ENCODE results near the gene RABGAP1L.
"Not testable (repeated sequence)": the region's sequence is repeated elsewhere in the genome, so short reads cannot be mapped to it uniquely, and the experiment has no call there.

RABGAP1L gene

DNA sequence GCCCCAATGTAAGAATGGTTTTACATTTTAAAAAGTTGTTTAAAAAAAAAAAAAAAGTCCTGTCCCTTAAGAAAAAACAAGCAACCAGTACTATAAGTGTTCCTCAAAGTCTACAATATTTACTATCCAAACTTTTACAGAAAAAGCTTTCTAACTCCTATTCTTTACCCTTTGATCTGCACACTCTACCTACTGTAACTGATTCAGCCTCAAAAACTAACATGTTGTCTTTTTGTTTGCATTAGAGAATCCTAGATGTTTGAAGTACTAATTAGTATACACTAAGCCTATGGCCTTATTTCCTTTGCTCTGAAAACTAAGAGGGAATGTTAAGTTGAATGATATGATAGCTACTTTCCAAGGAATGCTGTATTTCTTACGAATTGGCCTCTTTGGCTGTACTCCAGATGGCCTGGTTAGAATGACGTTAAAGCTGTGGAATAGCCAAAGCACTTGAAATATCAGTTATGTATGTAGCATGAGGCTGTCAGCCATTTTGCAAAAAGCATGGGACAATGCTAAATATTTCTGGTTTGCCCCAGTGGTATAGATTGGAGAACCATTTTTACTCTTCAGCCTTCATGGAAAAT is 523.2 kb downstream of the RABGAP1L start:
- no peak for DNase-seq

DNA sequence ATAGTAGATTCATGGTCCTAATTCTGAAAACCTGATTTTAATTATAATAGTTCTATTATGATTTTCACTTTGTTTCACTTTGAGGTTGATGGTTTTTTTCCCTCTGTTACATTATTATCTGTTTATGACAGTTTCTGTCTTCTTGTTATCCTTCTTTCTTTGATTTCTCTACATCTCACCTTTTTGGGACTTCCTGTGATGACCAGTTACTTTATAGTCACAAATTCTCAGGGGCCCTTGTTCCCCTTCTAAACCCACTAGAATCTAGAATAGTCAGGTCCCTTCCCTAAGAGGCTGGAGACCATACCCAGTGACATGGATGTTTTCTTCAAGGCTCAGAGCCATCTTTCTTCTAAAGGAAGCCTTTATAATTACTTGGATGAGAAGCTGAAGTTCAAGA is 526.9 kb downstream of the RABGAP1L start:
- no peak for DNase-seq

DNA sequence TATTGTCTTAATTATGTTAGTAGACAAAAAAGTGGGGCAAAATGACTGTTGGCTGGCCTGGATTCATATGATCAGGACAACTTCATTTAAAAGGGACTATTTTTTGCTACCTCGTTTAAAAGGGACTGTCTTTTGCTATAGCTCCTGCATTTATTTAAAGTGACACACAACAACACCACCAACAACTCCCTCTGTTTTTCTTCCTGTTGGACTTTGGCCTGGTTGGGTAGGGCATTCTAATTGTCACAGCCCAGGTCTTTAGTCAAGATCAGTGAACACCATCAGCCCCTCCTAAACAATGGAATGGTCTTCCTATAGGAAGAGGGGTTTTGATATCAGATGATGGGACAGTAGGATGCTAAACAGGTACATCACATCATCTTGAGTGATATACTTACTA is 530.2 kb downstream of the RABGAP1L start:
- DNase-seq: no peak

DNA sequence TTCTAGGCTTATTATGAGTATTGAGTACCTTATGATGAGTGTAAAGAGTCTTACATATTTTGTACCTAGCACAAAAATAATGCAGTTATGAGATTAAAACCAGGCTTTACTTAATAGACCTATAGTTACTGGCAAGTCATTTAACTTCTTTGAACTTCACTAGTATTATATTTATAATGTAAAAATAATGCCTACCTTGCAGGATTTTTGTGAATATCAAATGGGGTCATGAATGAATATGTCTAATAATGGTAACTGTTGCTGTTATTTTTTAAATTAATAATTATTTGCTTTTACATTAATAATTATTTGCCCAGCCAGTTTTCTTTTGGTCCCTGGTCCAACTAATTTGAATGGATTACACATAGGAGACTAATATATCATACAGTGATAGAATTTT is 530.9 kb downstream of the RABGAP1L start:
- DNase-seq: no peak

DNA sequence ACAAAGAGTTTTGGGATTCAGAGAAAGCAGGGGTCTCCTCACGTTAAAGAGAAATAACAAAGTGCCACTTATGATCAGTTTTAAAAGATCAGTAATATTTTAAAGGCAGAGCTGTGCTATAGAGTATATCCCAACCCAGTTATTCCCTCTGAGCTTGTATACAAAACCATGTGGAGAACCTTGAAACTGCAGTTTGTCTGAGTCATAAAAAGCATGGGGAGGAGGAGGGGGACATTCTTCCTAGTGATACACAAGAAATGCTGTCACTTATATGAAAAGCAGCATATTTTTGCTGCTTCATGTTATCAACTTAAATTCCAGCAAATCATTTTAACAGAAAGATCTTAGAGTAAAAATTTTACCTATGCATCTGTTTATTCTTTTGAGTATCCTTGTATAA is 533.0 kb downstream of the RABGAP1L start:
- no peak for DNase-seq

DNA sequence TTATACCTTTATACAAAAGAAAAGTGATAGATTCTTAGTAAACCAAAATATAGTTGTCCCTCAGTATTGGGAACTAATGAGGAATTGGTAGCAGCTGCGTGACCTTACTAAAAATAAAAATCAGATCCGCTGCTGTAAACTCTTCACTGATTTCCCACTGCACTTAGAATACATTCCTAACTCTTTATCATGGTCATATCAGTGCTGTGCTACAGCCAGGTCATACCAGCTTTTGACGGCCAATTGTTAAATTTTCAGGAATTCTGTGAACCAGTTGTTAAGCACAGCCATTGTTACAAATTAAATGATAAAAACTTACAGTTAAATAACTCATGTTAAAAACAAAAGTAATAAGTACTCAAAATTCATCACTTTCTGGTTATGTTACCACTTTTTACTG is 533.8 kb downstream of the RABGAP1L start:
- no peak for DNase-seq

DNA sequence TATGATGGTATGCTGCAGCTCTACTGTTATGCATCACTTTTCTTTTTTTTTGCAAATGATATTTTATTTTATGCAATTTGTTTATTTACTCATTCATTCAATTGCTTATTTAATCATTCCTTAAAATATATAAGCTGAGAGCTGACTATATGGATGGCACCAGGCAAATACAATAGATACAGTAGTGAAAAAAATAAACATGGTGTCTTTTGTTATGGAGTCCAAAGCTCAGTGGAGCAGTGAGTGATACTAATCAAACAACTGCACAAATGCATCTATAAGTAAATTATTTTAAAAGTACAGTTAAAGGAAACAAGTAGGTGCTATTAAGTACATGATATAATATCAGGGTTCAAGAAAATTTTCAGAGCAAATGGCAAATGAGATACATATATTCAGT is 534.2 kb downstream of the RABGAP1L start:
- not testable (repeated sequence) for DNase-seq

DNA sequence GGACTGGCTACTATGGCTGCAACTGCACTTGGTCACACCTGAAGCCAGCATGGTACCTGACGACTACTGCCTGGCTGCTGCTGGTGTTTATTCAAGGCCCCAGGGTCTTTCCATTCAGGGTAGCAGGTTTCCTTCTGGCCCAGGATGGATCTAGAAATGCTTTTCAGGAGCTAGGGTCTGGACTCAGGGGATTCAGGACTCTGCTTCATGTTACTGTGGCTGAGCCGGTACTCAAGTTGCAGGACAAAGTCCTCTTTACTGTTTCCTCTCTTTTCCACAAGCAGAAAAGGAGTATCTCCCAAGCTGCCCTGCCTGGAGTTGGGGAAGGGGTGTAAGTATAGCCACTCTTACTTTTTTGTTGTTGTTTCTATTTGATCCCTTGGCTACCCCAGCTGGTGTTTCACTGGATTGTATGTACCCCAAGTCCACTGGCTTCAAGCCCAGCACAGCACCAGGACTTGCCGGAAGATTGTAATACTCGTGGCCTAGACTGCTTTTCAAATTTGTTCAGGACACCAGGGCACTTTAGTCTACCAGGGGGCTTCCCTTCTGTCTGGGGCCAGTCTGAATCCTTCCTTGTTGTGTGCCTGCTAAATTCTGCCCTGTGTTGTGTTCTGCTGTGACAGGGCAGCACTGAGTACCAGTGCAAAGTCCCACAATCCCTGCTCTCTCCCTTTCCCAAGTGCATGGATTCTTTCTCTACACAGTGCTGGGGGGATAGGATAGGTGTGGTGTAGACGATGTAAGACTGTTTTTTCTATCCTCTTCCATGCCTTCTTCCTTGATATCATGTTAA is 536.9 kb downstream of the RABGAP1L start:
- no peak for DNase-seq

DNA sequence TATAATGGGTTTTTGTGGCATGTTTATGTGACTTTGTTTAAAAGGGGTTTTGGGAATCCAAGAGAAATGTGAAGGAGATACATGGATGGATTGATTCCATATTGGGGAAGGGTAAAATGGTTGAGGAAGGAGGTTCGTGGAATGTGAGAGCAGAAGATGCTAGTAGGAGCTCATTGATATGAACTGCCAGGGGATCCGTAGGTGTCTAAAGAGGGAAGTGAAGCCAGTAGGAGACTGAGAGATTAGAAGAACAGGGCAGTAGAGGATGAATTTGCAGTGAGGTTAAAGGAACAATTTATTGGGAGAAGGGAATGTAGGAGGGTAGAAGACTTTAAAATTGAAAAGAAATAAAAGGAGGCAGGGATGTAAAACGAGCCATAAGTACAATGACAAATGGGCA is 541.0 kb downstream of the RABGAP1L start:
- no peak for DNase-seq

DNA sequence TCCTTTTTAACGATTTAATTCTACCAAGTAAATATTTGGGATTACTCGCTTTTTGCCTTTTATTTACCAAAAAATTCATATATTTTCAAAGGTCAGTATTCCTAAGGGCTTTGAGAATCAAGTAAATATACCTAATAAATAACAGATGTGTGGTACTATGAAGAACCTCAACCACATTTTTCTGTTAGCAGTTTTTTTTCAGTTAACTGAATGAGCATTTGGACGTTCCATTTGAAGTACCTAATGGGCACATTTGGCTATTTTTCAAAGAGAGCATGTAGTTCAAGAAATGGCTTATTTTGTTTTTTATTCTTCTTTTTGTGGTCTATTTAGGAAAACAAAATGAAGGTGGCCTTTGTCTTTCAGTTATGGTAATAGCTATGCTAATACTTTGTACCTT is 541.5 kb downstream of the RABGAP1L start:
- no peak for DNase-seq

DNA sequence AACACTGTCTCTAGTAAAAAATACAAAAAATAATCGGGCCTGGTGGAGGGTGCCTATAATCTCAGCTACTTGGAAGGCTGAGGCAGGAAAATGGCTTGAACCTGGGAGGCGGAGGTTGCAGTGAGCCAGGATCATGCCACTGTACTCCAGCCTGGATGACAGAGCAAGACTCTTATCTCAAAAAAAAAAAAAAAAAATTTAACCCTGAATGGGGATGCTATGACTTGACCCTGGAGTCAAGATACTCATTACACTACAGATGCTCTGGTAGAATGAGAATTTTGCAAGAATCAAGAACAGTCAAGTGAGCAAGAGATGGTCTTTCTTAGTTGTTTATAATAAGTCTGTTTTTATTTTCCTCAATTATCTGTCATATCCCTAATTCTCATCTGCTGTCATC is 542.2 kb downstream of the RABGAP1L start:
- DNase-seq: no peak

DNA sequence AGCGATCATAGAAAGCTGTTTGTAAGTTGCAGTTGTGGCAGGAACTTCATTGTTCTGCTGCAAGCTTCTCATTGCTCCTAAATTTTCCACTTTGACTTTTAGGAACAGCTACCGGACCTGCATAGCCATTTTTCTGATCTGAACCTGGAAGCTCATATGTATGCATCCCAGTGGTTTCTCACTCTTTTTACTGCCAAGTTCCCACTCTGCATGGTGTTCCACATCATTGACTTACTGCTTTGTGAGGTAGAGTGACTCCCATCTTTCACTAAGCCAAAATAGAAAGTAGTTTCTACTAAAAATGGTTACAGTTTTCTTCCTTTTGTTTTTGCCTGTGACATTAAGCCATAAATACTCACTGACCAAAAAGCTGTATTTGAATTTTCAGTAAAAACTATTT is 542.7 kb downstream of the RABGAP1L start:
- no peak for DNase-seq

DNA sequence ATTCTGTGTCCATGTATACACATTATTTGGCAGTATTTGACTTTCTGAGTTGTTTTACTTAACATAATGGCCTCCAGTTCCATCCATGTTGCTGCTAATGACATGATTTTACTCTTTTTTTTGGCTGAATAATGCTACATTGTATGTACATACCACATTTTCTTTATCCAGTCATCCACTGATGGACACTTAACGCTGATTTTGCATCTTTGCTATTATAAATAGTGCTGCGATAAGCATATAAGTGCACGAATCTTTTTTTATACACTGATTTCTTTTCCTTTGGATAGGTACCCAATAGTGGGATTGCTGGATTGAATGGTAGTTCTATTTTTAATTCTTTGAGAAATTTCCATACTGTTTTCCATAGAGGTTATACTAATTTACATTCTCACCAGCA is 544.0 kb downstream of the RABGAP1L start:
- no peak for DNase-seq

DNA sequence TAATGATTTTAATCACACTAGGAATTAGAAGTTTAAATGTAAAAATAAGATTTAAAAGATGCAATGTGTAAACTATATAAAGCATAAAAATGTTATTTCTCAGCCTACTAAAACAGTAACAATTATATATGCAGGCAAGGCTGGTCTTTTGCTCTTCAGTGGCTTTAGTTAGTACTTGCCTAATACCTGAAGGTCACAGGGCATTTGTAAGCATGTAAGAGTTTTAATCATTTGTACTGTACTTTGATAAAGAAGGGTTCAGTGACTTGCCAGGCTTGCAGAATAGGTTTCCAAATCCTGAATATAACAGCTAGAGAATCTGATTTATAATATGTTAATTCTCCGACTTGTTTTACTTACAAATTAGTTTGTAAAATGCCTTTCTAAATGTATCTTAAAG is 545.0 kb downstream of the RABGAP1L start:
- DNase-seq: no peak

DNA sequence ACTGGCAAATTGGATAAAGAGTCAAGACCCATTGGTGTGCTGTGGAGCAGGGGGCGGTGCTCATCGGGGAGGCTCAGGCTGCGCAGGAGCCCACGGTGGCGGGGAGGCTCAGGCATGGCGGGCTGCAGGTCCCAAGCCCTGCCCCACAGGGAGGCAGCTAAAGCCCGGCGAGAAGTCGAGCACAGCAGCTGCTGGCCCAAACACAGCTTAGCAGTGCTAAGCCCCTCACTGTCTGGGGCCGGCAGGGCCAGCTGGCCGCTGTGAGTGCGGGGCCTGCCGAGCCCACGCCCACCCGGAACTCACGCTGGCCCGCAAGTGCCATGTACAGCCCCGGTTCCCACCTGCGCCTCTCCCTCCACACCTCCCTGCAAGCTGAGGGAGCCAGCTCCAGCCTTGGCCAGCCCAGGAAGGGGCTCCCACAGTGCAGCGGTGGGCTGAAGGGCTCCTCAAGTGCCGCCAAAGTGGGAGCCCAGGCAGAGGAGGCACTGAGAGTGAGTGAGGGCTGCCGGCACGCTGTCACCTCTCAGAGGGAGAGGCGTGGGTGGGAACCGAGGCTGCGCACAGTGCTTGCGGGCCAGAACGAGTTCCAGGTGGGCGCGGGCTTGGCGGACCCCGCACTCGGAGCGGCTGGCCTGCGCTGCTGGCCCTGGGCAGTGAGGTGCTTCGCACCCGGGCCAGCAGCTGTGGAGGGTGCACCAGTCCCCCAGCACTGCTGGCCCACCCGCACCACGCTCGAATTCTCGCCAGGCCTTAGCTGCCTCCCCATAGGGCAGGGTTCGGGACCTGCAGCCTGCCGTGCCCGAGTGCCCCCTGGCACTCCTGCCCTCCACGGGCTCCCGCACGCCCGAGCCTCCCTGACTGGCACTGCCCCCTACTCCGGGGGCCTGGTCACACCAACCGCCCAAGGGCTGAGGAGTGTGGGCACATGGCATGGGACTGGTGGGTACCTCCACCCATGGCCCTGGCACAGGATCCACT is 551.8 kb downstream of the RABGAP1L start:
- no peak for DNase-seq

DNA sequence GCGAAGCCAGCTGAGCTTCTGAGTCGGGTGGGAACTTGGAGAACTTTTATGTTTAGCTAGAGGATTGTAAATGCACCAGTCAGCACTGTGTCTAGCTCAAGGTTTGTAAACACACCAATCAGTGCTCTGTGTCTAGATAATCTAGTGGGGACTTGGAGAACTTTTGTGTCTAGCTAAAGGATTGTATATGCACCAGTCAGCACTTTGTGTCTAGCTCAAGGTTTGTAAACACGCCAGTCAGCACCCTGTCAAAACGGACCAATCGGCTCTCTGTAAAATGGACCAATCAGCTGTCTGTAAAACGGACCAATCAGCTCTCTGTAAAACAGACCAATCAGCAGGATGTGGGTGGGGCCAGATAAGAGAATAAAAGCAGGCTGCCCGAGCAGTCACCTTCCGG is 552.5 kb downstream of the RABGAP1L start:
- not testable (repeated sequence) for DNase-seq

DNA sequence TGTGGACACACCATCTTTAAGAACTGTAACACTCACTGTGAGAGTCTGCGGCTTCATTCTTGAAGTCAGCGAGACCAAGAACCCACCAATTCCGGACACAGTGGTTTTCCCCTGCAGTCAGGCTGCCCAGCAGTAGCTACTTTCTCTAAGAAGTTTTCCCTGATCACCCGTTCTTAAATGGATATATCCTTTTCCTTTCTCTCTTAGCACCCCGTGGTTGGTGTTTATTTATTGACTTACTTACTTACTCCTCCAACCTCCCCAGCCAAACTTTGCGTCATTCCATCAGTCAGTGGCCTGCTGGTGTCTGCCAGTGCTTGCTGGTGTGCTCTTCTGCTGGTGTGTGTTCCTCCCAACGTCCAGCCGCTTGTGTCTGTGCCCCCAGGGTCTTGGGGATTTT is 553.2 kb downstream of the RABGAP1L start:
- DNase-seq: no peak

DNA sequence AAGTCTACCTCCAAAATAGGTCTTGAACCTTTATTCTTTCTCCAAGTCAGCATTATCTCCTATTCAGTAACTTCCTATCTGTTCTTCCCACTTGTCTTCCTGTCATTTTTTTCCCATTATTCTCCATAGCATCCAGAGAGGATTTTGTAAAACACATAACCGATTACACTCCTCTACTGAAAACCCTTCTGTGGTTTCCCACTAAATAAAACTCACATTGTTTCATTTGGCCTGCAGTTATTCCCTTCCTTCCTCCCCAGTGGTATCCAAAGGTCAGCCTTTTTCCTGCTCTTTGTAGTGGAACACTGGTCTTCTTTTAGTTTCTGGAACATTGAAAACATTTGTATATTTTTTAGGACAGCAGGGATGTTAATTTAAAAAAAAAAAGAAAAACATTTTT is 554.5 kb downstream of the RABGAP1L start:
- DNase-seq: no peak

DNA sequence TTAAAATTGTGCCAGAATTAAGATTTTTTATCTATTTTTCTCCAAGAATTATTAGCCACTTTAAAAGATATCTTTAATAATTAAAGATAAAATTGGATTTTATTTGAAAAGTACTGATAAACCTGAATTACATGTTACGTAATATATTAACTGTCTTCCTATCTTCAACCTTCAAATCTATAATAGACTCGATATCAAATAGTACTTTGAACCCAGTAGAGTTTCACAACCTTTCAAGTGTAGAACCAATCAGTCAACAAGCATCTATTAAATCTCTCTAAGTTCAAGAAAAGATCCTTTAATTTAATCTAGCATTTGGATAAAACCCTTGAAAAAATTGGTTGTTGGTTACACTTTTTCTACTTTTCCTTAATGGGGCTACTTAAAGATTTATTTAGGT is 559.9 kb downstream of the RABGAP1L start:
- no peak for DNase-seq

DNA sequence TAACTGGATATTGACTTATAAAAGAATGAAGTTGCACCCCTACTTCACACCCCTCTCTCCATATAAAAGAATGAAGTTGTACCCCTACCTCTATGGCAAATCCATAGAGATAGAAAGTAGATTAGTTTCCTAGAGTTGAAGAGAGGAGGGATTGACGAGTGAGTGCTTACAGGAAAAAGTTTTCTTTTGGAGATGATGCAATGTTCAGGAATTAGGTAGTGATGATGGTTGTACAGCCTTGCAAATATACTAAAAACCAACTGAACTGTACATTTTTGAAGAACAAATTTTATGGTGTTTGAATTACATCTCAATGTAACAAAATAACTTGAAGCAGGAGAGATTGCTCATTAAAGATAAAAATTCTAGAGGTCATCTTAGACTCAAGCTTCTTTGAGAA is 561.3 kb downstream of the RABGAP1L start:
- no peak for DNase-seq

DNA sequence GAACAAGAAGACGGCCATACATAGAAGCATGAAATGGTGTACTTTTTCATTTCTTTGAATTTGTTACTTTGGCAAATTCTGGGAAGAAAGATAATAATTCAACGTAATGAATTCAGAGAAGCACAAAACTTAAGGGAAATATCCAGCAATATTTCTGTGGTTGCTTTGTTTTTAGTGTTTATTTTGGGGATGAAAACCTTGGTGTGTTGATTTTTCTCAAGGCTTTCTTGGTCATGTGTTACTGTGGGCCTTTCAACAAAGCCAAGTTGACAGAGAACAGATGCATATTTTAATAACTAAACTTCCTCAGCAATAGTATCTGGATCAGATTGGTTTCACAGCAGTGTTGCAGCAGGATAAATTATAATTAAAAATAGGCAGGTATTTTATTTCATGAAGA is 561.9 kb downstream of the RABGAP1L start:
- no peak for DNase-seq

DNA sequence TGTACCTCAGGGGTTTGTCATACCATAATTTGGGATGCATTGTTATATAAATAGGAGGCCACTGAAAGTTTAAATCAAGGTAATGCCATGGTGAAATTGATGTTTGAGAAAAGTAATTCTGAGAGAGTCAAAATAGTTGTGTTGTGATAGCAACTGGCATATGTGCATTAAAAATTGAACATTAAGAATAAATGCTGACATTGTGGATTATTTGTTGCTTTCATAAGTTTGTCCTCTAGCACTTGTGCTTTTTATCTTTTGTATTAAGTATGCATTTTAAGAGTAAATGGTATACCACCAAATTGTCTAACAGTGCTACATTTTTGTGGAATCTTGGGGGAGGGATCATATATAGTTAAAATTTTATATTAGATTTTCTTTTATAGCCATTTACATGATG is 564.5 kb downstream of the RABGAP1L start:
- DNase-seq: no peak

DNA sequence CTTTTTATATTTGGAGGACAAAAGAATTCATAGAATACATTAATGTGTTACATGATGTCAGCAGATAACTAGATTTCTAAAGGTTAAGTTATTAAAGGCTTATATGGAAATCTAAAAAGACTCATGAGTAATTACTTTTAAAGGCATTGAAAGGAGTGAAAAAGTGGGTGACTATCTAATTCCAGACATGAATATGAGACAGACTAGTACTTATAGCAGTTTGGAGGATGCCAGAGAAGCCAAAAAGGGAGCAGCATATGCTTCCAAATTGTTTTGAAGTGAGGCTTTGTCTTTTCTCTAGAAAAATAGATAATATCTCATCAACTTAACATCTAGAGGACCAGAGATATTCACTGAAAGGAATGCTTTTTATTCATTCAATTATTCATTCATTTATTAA is 564.9 kb downstream of the RABGAP1L start:
- DNase-seq: no peak

Measured in inflammatory macrophage (primary cell).